Ovary (tissue), 9 donors: ENCODE results near the gene COL13A1. TPM values are rescaled to one million over a fixed set of nuclear protein-coding genes. Genes with fewer than 3 reads are reported as not detected.

Source experiments
- DNase-seq, 5 donors: peaks; one replicate each; pipeline ENCODE4 v3.0.0-alpha.2; 2019 to 2020
- H3K27ac ChIP-seq, 2 donors: fragments of 200-600 bp; one replicate each; pipeline versions ENCODE4 v1.5.1 to v1.8.0; 2019 to 2022
- H3K27me3 ChIP-seq: fragments of 200-600 bp; one replicate; pipeline ENCODE4 v1.8.0; 2022
- H3K36me3 ChIP-seq: fragments of 200-600 bp; sonication (generic); one replicate; pipeline ENCODE4 v1.5.1; 2019
- H3K4me1 ChIP-seq: one replicate; pipeline ENCODE4 v1.8.1; 2013; ENCODE audit warnings: mild to moderate bottlenecking, moderate library complexity; ENCODE audit not compliant: insufficient read depth
- H3K4me3 ChIP-seq: fragments of 200-600 bp; sonication (generic); one replicate; pipeline ENCODE4 v1.5.1; 2017
- H3K9me3 ChIP-seq, 2 donors: fragments of 200-600 bp in 1 of 2; sonication (generic) in 1 of 2; one replicate each; pipeline versions ENCODE4 v1.5.1 to v1.8.1; 2013 to 2019; ENCODE audit warnings: mild to moderate bottlenecking in 1 of 2, moderate library complexity in 1 of 2
- EP300 ChIP-seq: sonication (generic); formaldehyde crosslinking; IDR thresholded peaks from one replicate; pipeline ENCODE4 v1.6.1; 2017; ENCODE audit warnings: antibody characterized with exemption
- POLR2A ChIP-seq: fragments of 450-650 bp; IDR thresholded peaks from one replicate; pipeline ENCODE4 v1.6.1; 2017; ENCODE audit warnings: antibody characterized with exemption, mild to moderate bottlenecking, moderate library complexity
- WGBS, 3 donors: extraction: QIAGEN DNeasy Blood & Tissue Kit in 1 of 3; methylation state at CpG; one replicate each; pipeline versions ENCODE4 v1.1.5 to v1.1.7; 2013 to 2017; 5-methylcytosine and 5-hydroxymethylcytosine counted together
- intact Hi-C, 4 donors: fragments of 100-400 bp; cut with DNase I; formaldehyde crosslinking; loops; one replicate each; pipeline versions ENCODE4 v1.11.0 to v1.15.1; 2022 to 2023
- polyA plus RNA-seq, 2 donors: library from polyadenylated mRNA; stranded (reverse); fragments of 200-250 nt in 1 of 2; fragments of 350-450 nt in 1 of 2; fragmentation: Illumina TruSeq in 1 of 2; extraction: RNeasy Lipid Tissue Mini Kit (QIAGEN cat#74804) in 1 of 2; gene quantifications; one replicate each; pipeline ENCODE4 v1.2.3, GENCODE V29; 2013 to 2014
- total RNA-seq, 7 donors: library from RNA; depleted of rRNA in 2 of 7; stranded (reverse); fragments of >200 nt in 2 of 7; fragmentation: NEBNext Ultra II Directional in 3 of 7; extraction: Animal tissue kit (Norgen Biotek cat#: 25700) in 3 of 7; gene quantifications; one replicate each; pipeline versions ENCODE4 v1.1.0 to v1.2.4, GENCODE V29; 2016 to 2023
- TF ChIP-seq, protein P1 (sequence below), 3 donors: fragments of 450-650 bp in 2 of 3; fragments of 200-600 bp in 1 of 3; IDR thresholded peaks; one replicate each; pipeline versions ENCODE4 v1.5.1 to v1.8.0; 2016 to 2022; ENCODE audit warnings: antibody characterized with exemption in 3 of 3, mild to moderate bottlenecking in 1 of 3
- donor health status: DM: no; HTN: no; CAD: no; lungs with moderate emphysema.
- donor health status: DM: no; HTN: no; CAD: no.
- donor health status: Bipolar disorder and iron deficiency.
- donor health status: DM: yes; HTN: yes; CAD: no.
- donor health status: DM: no; HTN: no; CAD: no.
- donor health status: DM: yes; HTN: yes; CAD: no.

Gene COL13A1
- total and polyA plus RNA-seq, 9 donors, result 0.48 to 3.1 (median 1.1) TPM

DNA sequence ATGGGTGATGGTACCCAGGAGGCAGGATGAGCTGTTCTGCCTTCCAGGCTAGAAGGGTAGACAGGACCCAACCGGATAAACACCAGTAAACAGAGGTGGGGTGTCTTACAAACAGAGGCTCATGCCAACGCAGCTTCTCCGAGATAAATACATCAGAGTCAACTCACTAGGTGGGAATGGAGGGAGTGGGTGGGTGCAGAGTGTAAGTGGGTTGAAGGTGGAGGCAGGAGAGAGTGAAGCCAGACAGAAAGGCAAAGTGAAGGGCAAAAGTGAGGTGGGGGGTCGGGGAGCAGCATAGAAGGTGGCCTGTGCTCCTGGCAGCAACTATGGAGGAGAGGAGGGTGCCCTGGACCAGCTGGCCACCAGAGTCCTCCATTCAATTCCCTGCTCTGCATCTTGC lies 40.4 kb upstream of the COL13A1 start:
- H3K9me3 ChIP-seq, result no peaks in the 10 kb centered on the region
- no peak for DNase-seq
- H3K27me3 ChIP-seq, result no peaks in the 10 kb centered on the region
- peaks cover 3% of the 10 kb centered on the region for H3K4me1 ChIP-seq
- intact Hi-C loops, result no loop called here
- no peak overlapping the region for H3K4me3 ChIP-seq
- 81 to 90% (median 89%) methylated on average over 4 of the region's 4 CpGs for WGBS, 3 donors
- TF ChIP-seq, protein P1, sequence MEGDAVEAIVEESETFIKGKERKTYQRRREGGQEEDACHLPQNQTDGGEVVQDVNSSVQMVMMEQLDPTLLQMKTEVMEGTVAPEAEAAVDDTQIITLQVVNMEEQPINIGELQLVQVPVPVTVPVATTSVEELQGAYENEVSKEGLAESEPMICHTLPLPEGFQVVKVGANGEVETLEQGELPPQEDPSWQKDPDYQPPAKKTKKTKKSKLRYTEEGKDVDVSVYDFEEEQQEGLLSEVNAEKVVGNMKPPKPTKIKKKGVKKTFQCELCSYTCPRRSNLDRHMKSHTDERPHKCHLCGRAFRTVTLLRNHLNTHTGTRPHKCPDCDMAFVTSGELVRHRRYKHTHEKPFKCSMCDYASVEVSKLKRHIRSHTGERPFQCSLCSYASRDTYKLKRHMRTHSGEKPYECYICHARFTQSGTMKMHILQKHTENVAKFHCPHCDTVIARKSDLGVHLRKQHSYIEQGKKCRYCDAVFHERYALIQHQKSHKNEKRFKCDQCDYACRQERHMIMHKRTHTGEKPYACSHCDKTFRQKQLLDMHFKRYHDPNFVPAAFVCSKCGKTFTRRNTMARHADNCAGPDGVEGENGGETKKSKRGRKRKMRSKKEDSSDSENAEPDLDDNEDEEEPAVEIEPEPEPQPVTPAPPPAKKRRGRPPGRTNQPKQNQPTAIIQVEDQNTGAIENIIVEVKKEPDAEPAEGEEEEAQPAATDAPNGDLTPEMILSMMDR (IDR thresholded peaks at IDR 0.05), result no peak
- TF ChIP-seq EP300, result no peak
- no peak for TF ChIP-seq POLR2A
- no peak overlapping the region for H3K27ac ChIP-seq
- H3K36me3 ChIP-seq, result no peaks in the 10 kb centered on the region

DNA sequence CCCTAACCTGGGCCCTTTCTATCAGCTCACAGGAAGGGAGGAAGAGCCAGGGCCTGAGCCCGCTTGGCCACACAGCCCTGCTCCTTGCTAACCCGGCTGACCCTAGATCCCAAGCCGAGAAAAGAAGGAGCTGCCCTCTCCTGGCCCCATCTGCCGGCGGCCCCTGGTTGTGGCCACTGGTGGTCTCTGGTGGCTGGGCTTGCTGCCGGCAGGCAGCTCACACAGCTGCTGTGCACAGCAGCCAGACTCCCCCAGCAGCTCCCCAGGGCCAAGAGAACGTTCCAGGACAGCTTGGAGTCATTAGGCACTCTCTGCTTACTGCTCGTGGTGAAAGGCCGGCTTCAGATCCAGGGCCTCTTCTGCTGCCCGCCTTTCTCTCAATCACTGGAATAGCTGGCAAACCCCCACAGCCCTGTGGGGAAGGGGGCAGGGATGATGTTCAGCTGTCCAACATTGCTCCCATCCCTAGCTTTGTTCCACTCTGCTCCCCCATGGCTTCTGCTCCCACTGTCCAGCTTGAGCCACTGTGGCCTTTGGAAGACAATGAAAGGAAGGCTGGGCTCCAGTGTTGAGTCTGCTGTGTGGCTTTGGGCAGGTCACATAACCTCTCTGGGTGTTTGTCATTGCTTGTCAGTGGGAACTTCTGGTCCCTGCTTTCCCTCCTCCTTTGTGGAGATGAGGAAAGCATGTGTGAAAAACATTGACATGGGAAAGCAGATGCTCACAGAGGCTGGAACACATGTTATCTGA lies 35.4 kb upstream of the COL13A1 start:
- no peak overlapping the region for H3K4me3 ChIP-seq
- H3K9me3 ChIP-seq, result no peaks in the 10 kb centered on the region
- H3K36me3 ChIP-seq, result no peaks in the 10 kb centered on the region
- 29 to 40% (median 36%) methylated on average over 8 to 10 of the region's 10 CpGs for WGBS, 3 donors
- TF ChIP-seq, protein P1 (IDR thresholded peaks at IDR 0.05), result no peak
- TF ChIP-seq POLR2A (no peak), EP300 (no peak)
- no peaks in the 10 kb centered on the region for H3K27me3 ChIP-seq
- peaks cover 2% of the 10 kb centered on the region for H3K4me1 ChIP-seq
- peak in 1 of 5 donors; percentile 50 for DNase-seq
- intact Hi-C loops, result no loop called here
- H3K27ac ChIP-seq, result no peak overlapping the region

DNA sequence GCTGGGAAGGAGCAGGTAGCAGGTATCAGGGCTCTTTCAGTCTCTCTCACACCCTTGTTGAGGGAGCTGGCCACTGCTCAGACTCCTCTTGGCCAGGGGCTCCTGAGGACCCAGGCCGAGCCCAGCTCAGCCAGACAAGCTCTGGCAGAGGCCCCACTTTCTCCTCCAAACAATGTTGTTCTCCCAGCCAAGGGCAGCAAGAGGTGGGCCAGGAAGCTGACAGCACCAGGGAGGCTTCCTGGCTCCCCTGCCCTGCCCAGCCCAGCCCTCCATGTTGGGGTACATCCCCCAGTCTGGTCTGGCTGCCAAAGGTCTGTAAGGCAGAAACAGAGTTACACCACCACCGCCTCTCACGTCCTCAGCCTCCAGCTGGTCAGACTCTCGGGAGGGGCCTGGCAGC lies 33.9 kb upstream of the COL13A1 start:
- Histone ChIP-seq H3K4me1 (peaks cover 2% of the 10 kb centered on the region), H3K36me3 (no peaks in the 10 kb centered on the region), H3K9me3 (no peaks in the 10 kb centered on the region), H3K4me3 (no peak overlapping the region), H3K27me3 (no peaks in the 10 kb centered on the region), H3K27ac (no peak overlapping the region)
- TF ChIP-seq POLR2A (no peak), EP300 (no peak)
- TF ChIP-seq, protein P1 (IDR thresholded peaks at IDR 0.05), result no peak
- DNase-seq, result no peak
- WGBS, 3 donors, result 52 to 61% (median 57%) methylated on average over 4 of the region's 4 CpGs
- intact Hi-C loops, result no loop called here

DNA sequence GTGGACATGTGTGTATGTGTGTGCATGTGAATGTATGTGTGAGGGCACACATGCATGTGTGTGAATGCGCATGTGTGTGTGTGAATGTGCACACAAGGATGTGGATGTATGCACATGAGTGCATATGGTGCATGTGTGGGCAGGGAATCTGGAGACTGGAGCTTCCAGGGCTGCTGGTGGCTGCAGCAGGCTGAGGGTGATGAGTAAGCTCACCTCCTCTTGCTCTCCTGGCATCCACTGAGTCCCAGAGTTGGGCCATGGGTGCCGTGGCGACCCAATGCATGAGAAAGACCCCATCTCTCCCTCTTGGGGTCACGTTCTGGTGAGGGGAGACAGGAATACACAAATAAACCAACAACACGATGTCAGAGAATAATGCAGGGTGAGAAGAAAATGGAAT lies 33.3 kb upstream of the COL13A1 start:
- Histone ChIP-seq H3K27me3 (no peaks in the 10 kb centered on the region), H3K9me3 (no peaks in the 10 kb centered on the region), H3K27ac (no peak overlapping the region), H3K36me3 (no peaks in the 10 kb centered on the region), H3K4me3 (no peak overlapping the region), H3K4me1 (peaks cover 2% of the 10 kb centered on the region)
- TF ChIP-seq EP300 (no peak), POLR2A (no peak)
- TF ChIP-seq, protein P1 (IDR thresholded peaks at IDR 0.05), result no peak
- intact Hi-C loops, result no loop called here
- no peak for DNase-seq
- WGBS, 3 donors, result 86 to 92% (median 92%) methylated on average over 5 of the region's 5 CpGs
